H1 (cell line): Measurements from ENCODE around the gene POLE. TPM values are rescaled to one million over a fixed set of nuclear protein-coding genes. Genes with fewer than 3 reads are reported as not detected.

Source experiments
- CHD7 ChIP-seq: fragments of 300-600 bp; sonication (generic); IDR thresholded peaks from 2 replicates; pipeline ENCODE4 v1.7.1; 2012; ENCODE audit warnings: low read length, moderate library complexity, mild to moderate bottlenecking, inconsistent platforms; ENCODE audit not compliant: insufficient replicate concordance
- CREB1 ChIP-seq: IDR thresholded peaks from 2 replicates; pipeline ENCODE4 v1.6.1; 2012; ENCODE audit warnings: inconsistent platforms
- POLR2AphosphoS5 ChIP-seq: IDR thresholded peaks from 2 replicates; pipeline ENCODE4 v1.6.1; 2011; ENCODE audit warnings: low read depth, low read length
- RFX5 ChIP-seq: IDR thresholded peaks from 2 replicates; pipeline ENCODE4 v1.6.1; 2011; ENCODE audit warnings: low read depth, low read length, improper control_type of control experiment, borderline replicate concordance
- SIN3A ChIP-seq, 2 experiments: IDR thresholded peaks in 1 of 2; conservative IDR thresholded peaks in 1 of 2; 2 replicates each; pipeline ENCODE4 v1.6.1; 2011 to 2012; ENCODE audit warnings: low read length in 2 of 2, improper control_type of control experiment in 1 of 2, low read depth in 1 of 2, mild to moderate bottlenecking in 1 of 2
- TAF1 ChIP-seq: IDR thresholded peaks from 2 replicates; pipeline ENCODE4 v1.6.1; 2011; ENCODE audit warnings: mild to moderate bottlenecking, low read depth, low read length
- TEAD4 ChIP-seq: IDR thresholded peaks from 2 replicates; pipeline ENCODE4 v1.6.1; 2012; ENCODE audit warnings: low read depth, low read length, inconsistent platforms, mixed read lengths
- YY1 ChIP-seq: IDR thresholded peaks from 2 replicates; pipeline ENCODE4 v1.6.1; 2011; ENCODE audit warnings: low read depth, mild to moderate bottlenecking, low read length
- polyA plus RNA-seq, 7 experiments: library from polyadenylated mRNA; depleted of rRNA in 3 of 7; stranded (reverse) in 5 of 7; unstranded in 2 of 7; fragments of >200 nt in 5 of 7; fragments of 200-250 nt in 2 of 7; gene quantifications; 1 replicate in 5 of 7; 2 replicates in 1 of 7; 4 replicates in 1 of 7; pipeline versions ENCODE4 v1.2.1 to v1.2.3, GENCODE V29; 2011 to 2013; ENCODE audit warnings: missing spikeins in 2 of 7, mixed read lengths in 2 of 7
- total RNA-seq: library from RNA; stranded (reverse); fragmentation: NEBNext Ultra II Directional; extraction: Animal tissue kit (Norgen Biotek cat#: 25700); gene quantifications from 2 replicates; pipeline ENCODE4 v1.2.1, GENCODE V29; 2021

POLE gene
- total and polyA plus RNA-seq, 2 of the 8 experiments (the other 6 are each of a cell fraction or from before 2014, with no cell fraction given): 59.7 to 115 TPM

DNA sequence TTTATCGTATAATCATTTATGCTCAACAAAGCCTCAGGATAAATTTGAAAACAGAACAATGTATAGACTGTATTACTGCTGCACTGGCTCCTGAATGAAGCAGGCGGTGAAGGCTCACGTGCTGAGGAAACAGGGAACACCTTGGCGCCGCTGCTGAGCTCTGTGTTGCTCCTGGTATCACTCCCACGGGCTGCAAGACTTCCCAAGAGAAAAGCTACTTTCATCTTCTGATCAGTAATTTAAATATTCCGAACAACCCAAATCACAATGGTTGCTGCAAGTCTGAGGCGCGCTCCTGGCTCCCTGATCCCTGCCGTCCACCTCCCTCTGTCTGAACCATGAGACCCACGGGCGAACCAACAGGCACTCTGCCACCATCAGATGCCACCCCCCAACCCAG, 39.2 kb upstream of the POLE start (continued):
- no peak for TF ChIP-seq CHD7
- no peak for TF ChIP-seq SIN3A (conservative IDR thresholded peaks at IDR 0.05 in 1 of 2, IDR thresholded peaks at IDR 0.05 in 1 of 2; ENCODE audit: low read depth in 1 of 2, low read length in 2 of 2)
- TF ChIP-seq TAF1: no peak
- TF ChIP-seq POLR2AphosphoS5: no peak
- no peak for TF ChIP-seq CREB1
- TF ChIP-seq TEAD4: no peak
- no peak for TF ChIP-seq YY1
- TF ChIP-seq RFX5: no peak
